Ascending aorta (tissue), 2 donors: ENCODE measurements around the gene MOB3A. TPM values are rescaled to one million over a fixed set of nuclear protein-coding genes. Genes with fewer than 3 reads are reported as not detected.

Experiments
- DNase-seq, 2 donors: peaks; one replicate each; pipeline ENCODE4 v3.0.0-alpha.2; 2019; ENCODE audit warnings: low spot score in 2 of 2
- H3K27ac ChIP-seq, 2 donors: fragments of 200-600 bp; sonication (generic); one replicate each; pipeline ENCODE4 v1.5.1; 2016 to 2017; ENCODE audit warnings: mild to moderate bottlenecking in 1 of 2
- H3K27me3 ChIP-seq: fragments of 200-600 bp; sonication (generic); one replicate; pipeline ENCODE4 v1.5.1; 2017
- H3K36me3 ChIP-seq, 2 donors: fragments of 200-600 bp; sonication (generic); one replicate each; pipeline ENCODE4 v1.5.1; 2016
- H3K4me1 ChIP-seq, 2 donors: fragments of 200-600 bp; sonication (generic); one replicate each; pipeline ENCODE4 v1.5.1; 2016 to 2017; ENCODE audit warnings: mild to moderate bottlenecking in 1 of 2
- H3K4me3 ChIP-seq, 2 donors: fragments of 200-600 bp; sonication (generic); one replicate each; pipeline ENCODE4 v1.5.1; 2016 to 2017; ENCODE audit warnings: mild to moderate bottlenecking in 1 of 2
- H3K9me3 ChIP-seq, 2 donors: fragments of 200-600 bp; sonication (generic); one replicate each; pipeline ENCODE4 v1.5.1; 2016
- intact Hi-C: fragments of 100-400 bp; cut with DNase I; formaldehyde crosslinking; loops from one replicate; pipeline ENCODE4 v1.15.1; 2023
- total RNA-seq: library from RNA; depleted of rRNA; stranded (reverse); fragments of >200 nt; gene quantifications from one replicate; pipeline ENCODE4 v1.1.0, GENCODE V29; 2016
- TF ChIP-seq, protein P1 (sequence below), 3 experiments: fragments of 200-600 bp in 2 of 3; fragments of 450-650 bp in 1 of 3; sonication (generic) in 2 of 3; IDR thresholded peaks; one replicate each; pipeline ENCODE4 v1.5.1; 2016 to 2019; ENCODE audit warnings: antibody characterized with exemption in 3 of 3, mild to moderate bottlenecking in 1 of 3, moderate library complexity in 1 of 3

The MOB3A gene
- total RNA-seq, 1 donor from 2014 or later: 44.4 TPM

DNA sequence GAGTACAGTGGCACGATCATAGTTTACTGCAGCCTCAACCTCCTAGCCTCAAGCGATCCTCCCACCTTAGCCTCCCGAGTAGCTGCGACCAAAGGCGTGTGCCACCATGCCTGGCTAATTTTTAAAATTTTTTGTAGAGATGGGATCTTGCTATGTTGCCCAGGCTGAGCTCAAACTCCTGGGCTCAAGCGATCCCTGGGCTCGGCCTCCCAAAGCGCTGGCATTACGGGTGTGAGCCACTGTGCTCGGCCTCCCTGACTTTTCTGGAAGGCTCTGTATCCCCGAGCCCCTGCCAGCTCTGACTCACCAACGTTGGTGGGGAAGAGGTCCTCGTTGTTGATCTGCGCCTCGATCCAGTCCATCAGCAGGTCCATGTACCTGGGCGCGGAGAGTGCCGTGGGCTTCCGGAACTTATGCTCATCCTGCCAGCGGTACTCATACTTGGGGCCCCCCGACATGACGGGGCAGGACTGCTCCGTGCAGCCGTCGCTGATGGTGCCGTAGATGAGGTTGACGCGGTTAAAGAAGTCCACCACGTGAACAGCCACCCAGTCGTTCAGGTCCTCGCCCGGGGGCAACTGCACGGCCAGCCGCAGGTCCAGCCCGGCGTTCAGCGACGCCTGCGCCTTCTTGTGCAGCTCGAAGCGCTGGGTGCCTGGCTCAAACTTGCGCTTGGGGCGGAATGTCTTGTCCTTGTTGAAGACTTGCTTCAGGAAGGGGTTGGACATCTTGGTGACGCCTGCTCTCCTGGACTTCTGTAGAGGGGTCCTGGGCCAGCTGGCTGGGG, 18.1 kb downstream of the MOB3A start:
- intact Hi-C loops: no loop called here
- Histone ChIP-seq H3K27me3 (no peaks in the 10 kb centered on the region), H3K9me3 (no peaks in the 10 kb centered on the region), H3K4me1 (no peaks in the 10 kb centered on the region), H3K4me3 (no peak overlapping the region), H3K27ac (no peak overlapping the region), H3K36me3 (peaks cover 61 to 80% of the 10 kb centered on the region in 2 donors)
- TF ChIP-seq, protein P1, sequence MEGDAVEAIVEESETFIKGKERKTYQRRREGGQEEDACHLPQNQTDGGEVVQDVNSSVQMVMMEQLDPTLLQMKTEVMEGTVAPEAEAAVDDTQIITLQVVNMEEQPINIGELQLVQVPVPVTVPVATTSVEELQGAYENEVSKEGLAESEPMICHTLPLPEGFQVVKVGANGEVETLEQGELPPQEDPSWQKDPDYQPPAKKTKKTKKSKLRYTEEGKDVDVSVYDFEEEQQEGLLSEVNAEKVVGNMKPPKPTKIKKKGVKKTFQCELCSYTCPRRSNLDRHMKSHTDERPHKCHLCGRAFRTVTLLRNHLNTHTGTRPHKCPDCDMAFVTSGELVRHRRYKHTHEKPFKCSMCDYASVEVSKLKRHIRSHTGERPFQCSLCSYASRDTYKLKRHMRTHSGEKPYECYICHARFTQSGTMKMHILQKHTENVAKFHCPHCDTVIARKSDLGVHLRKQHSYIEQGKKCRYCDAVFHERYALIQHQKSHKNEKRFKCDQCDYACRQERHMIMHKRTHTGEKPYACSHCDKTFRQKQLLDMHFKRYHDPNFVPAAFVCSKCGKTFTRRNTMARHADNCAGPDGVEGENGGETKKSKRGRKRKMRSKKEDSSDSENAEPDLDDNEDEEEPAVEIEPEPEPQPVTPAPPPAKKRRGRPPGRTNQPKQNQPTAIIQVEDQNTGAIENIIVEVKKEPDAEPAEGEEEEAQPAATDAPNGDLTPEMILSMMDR (IDR thresholded peaks at IDR 0.05): no peak
- DNase-seq: no peak

DNA sequence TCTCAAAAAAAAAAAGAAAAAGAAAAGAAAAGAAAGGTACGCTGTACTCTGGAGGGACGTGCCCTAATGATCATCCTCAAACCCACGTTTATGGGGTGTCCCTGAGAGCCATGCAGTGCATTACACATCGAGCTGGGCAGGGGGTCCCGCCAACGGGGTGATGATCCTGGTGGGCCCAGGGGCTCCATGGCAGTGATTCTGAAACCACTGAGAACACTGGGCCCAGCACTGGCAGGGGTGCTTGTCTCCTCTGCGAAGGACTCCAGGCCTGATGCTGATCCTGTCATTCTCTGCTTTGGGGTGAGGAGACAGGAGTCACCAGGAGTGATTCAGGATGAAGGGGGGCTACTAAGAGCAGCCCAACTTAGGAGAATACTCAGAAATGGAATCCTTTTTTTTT, 18.7 kb downstream of the MOB3A start:
- Histone ChIP-seq H3K4me3 (no peak overlapping the region), H3K27ac (no peak overlapping the region), H3K36me3 (peaks cover 67 to 85% of the 10 kb centered on the region in 2 donors), H3K27me3 (no peaks in the 10 kb centered on the region), H3K9me3 (no peaks in the 10 kb centered on the region), H3K4me1 (no peaks in the 10 kb centered on the region)
- TF ChIP-seq, protein P1 (IDR thresholded peaks at IDR 0.05): no peak
- intact Hi-C loops: no loop called here
- no peak for DNase-seq

- Histone ChIP-seq H3K4me3 (no peak overlapping the region), H3K9me3 (no peaks in the 10 kb centered on the region), H3K27ac (no peak overlapping the region), H3K36me3 (peaks cover 76 to 93% of the 10 kb centered on the region in 2 donors), H3K27me3 (no peaks in the 10 kb centered on the region), H3K4me1 (no peaks in the 10 kb centered on the region)
- TF ChIP-seq, protein P1 (IDR thresholded peaks at IDR 0.05): no peak
- intact Hi-C loops: no loop called here
- no peak for DNase-seq
Measured at GRCh38 chr19:2076526-2076944, 19.6 kb downstream of the MOB3A start.

DNA sequence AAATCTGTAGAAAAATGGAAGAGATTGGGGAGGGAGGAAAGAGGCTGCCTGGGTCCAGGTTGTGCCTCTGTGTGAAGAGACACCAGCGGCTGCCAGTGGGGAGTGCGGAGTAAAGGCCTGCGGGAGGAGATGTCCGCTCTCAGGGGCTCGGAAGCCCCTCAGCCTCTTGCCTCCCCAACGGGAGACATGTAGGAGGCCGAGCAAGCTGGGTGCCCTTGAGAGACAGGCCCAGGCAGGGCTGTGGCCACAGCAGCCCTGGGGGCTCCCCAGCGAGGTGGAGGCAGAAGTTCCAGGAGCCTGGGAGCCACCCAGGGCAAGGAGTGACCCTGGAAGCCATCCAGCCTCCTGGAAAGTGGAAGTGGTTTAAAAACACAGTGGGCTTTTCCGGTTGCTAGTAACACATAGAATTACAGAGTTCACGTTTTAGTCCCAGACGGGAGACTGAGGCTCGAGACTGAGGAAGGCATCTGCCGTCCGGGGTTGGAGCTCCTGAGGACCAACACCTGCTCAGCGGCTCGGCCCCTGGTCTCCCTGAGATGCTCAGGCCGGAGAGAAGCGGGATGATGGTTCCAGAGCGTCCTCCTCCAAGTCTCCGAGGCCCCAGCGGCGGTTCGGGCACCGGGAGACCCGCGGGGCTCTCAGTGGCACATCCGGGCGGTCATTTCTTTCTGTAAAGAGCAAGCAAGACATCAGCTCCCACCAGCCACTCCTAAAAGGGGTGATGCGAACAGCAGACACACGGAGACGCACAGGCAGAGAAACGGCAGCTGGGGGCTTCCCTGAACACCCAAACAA, 23.2 kb downstream of the MOB3A start:
- intact Hi-C loops: no loop called here
- Histone ChIP-seq H3K27me3 (no peaks in the 10 kb centered on the region), H3K4me1 (peaks cover 0 to 6% of the 10 kb centered on the region in 2 donors), H3K4me3 (no peak overlapping the region), H3K36me3 (peaks cover 58 to 67% of the 10 kb centered on the region in 2 donors), H3K27ac (no peak overlapping the region), H3K9me3 (no peaks in the 10 kb centered on the region)
- TF ChIP-seq, protein P1 (IDR thresholded peaks at IDR 0.05): no peak
- no peak for DNase-seq

GRCh38 chr19:2070986-2071673, 25.0 kb downstream of the MOB3A start:
- intact Hi-C loops: loop anchor here (2.0 kb wide), 1 partner anchor 142 kb away; no protein-coding TSS in a partner anchor
- Histone ChIP-seq H3K36me3 (peaks cover 40 to 49% of the 10 kb centered on the region in 2 donors), H3K9me3 (no peaks in the 10 kb centered on the region), H3K4me1 (peaks cover 0 to 6% of the 10 kb centered on the region in 2 donors), H3K27ac (no peak overlapping the region), H3K4me3 (no peak overlapping the region), H3K27me3 (no peaks in the 10 kb centered on the region)
- TF ChIP-seq, protein P1 (IDR thresholded peaks at IDR 0.05): no peak
- no peak for DNase-seq
